HFF-Myc (cell line): ENCODE measurements around the gene APBA3.
A peak's percentile ranks its signal among the peaks of the same experiment; 100 is the strongest.

Source experiments
- DNase-seq: peaks from one replicate; pipeline ENCODE4 v3.0.0-alpha.2; 2011; ENCODE audit warnings: low read depth; ENCODE audit errors: extremely low read depth
- H3K4me3 ChIP-seq: replicated peaks from 2 replicates; pipeline ENCODE4 v1.5.1; 2011; ENCODE audit warnings: low read depth, mild to moderate bottlenecking, control low read depth, low read length
- CTCF ChIP-seq: IDR thresholded peaks from 2 replicates; pipeline ENCODE4 v1.5.1; 2012; ENCODE audit warnings: mild to moderate bottlenecking, low read depth, low read length, control low read depth; ENCODE audit errors: missing control alignments

APBA3 gene

GRCh38 chr19:3807131-3807480 is 45.6 kb upstream of the APBA3 start:
- no peak for TF ChIP-seq CTCF
- DNase-seq, result no peak
- H3K4me3 ChIP-seq, result no peak overlapping the region

GRCh38 chr19:3805859-3806258 is 44.4 kb upstream of the APBA3 start:
- no peak for DNase-seq
- no peak for TF ChIP-seq CTCF
- no peak overlapping the region for H3K4me3 ChIP-seq

GRCh38 chr19:3804429-3804828 is 42.9 kb upstream of the APBA3 start:
- no peak for DNase-seq
- no peak overlapping the region for H3K4me3 ChIP-seq
- no peak for TF ChIP-seq CTCF

- no peak for TF ChIP-seq CTCF
- no peak for DNase-seq
- H3K4me3 ChIP-seq, result no peak overlapping the region
These were observed 42.5 kb upstream of the APBA3 start for GRCh38 chr19:3803986-3804385.

GRCh38 chr19:3803114-3803888 is 41.8 kb upstream of the APBA3 start:
- no peak for DNase-seq
- no peak for TF ChIP-seq CTCF
- no peak overlapping the region for H3K4me3 ChIP-seq

GRCh38 chr19:3801412-3802096 is 40.1 kb upstream of the APBA3 start:
- DNase-seq, result no peak
- no peak overlapping the region for H3K4me3 ChIP-seq

More at GRCh38 chr19:3801412-3802096, 40.1 kb upstream of the APBA3 start:
- TF ChIP-seq CTCF, result peak; percentile 32
